Uterus (tissue), 2 donors: ENCODE measurements around the gene C21orf58.

Experiments used
- POLR2A ChIP-seq, 2 donors: fragments of 450-650 bp; IDR thresholded peaks; one replicate each; pipeline ENCODE4 v1.6.1; 2016; ENCODE audit warnings: antibody characterized with exemption in 2 of 2, mild to moderate bottlenecking in 1 of 2, moderate library complexity in 1 of 2
- TF ChIP-seq, protein P1 (sequence below), 4 experiments: fragments of 200-600 bp in 2 of 4; fragments of 450-650 bp in 2 of 4; sonication (generic) in 2 of 4; IDR thresholded peaks; one replicate each; pipeline ENCODE4 v1.5.1; 2016 to 2019; ENCODE audit warnings: antibody characterized with exemption in 4 of 4, mild to moderate bottlenecking in 2 of 4, moderate library complexity in 1 of 4

DNA sequence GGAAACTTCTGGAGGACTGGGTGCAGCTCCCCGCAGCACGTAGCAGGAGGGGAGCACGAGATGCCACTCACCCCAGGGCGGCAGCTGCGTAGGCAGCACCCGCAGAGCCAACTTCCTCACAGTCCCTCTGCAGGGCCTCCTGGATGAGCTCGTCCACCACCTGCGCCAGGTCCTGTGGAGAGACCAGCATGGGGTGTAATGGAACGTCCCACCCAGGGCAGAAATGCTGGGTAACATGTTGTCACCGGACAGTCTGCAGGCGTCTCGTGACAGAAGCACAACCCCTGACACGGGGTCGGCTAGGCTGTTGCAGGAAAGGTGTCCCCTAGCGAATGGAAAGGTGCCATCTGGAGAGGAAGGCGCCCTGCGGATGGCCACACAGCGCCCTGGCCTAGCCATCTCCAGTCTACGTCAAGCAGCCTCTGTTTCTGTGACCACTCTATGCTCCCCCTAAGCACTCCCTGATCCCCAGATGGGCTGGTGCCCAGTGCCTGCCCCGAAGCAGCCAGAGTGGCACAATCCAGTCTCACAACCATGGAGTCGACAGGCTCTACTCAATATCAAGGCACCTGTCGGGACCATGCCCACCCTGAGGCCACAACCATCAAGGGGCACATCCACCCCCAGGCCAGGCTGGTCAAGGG lies 59.5 kb downstream of the C21orf58 start:
- TF ChIP-seq, protein P1, sequence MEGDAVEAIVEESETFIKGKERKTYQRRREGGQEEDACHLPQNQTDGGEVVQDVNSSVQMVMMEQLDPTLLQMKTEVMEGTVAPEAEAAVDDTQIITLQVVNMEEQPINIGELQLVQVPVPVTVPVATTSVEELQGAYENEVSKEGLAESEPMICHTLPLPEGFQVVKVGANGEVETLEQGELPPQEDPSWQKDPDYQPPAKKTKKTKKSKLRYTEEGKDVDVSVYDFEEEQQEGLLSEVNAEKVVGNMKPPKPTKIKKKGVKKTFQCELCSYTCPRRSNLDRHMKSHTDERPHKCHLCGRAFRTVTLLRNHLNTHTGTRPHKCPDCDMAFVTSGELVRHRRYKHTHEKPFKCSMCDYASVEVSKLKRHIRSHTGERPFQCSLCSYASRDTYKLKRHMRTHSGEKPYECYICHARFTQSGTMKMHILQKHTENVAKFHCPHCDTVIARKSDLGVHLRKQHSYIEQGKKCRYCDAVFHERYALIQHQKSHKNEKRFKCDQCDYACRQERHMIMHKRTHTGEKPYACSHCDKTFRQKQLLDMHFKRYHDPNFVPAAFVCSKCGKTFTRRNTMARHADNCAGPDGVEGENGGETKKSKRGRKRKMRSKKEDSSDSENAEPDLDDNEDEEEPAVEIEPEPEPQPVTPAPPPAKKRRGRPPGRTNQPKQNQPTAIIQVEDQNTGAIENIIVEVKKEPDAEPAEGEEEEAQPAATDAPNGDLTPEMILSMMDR (IDR thresholded peaks at IDR 0.05) = no peak
- TF ChIP-seq POLR2A (IDR thresholded peaks at IDR 0.05) = no peak
